NCI-H226 (cell line): ENCODE data around the gene GJC3.
"Not testable (repeated sequence)": the region's sequence is repeated elsewhere in the genome, so short reads cannot be mapped to it uniquely, and the experiment has no call there.

ENCODE experiments used
- DNase-seq: peaks from one replicate; pipeline ENCODE4 v3.0.0-alpha.2; 2015

Gene GJC3

GRCh38 chr7:99928994-99929729 lies at the start of gene GJC3:
GJC3 (minus strand) TSS chr7:99929620; CDS start chr7:99929620, 0 bp downstream.
- DNase-seq: peak; percentile 28

GRCh38 chr7:99976626-99977025 lies 47.2 kb upstream of the GJC3 start:
- DNase-seq: no peak

- DNase-seq: peak; percentile 61
Measured at GRCh38 chr7:99975782-99976521, 46.5 kb upstream of the GJC3 start, which contains the start of gene AZGP1. AZGP1 (minus strand) TSS chr7:99976031; CDS start chr7:99976020, 11 bp downstream.

GRCh38 chr7:99974681-99975080 lies 45.3 kb upstream of the GJC3 start:
- DNase-seq: no peak

GRCh38 chr7:99973817-99974216 lies 44.4 kb upstream of the GJC3 start:
- not testable (repeated sequence) for DNase-seq

- no peak for DNase-seq
Measured at GRCh38 chr7:99971242-99971641, 41.8 kb upstream of the GJC3 start.

GRCh38 chr7:99969813-99970212 lies 40.4 kb upstream of the GJC3 start:
- DNase-seq: not testable (repeated sequence)

GRCh38 chr7:99969298-99969697 lies 39.9 kb upstream of the GJC3 start:
- no peak for DNase-seq

- no peak for DNase-seq
Measured at GRCh38 chr7:99958564-99959227, 29.3 kb upstream of the GJC3 start.

GRCh38 chr7:99955247-99955646 lies 25.8 kb upstream of the GJC3 start:
- no peak for DNase-seq

- not testable (repeated sequence) for DNase-seq
Measured at GRCh38 chr7:99954643-99955042, 25.2 kb upstream of the GJC3 start.

- DNase-seq: no peak
Measured at GRCh38 chr7:99953649-99954048, 24.2 kb upstream of the GJC3 start.

GRCh38 chr7:99952649-99953048 lies 23.2 kb upstream of the GJC3 start:
- not testable (repeated sequence) for DNase-seq

- not testable (repeated sequence) for DNase-seq
Measured at GRCh38 chr7:99950819-99951218, 21.4 kb upstream of the GJC3 start.

GRCh38 chr7:99949645-99950228 lies 20.3 kb upstream of the GJC3 start:
- no peak for DNase-seq

GRCh38 chr7:99947608-99948007 lies 18.2 kb upstream of the GJC3 start:
- no peak for DNase-seq

GRCh38 chr7:99944497-99945070 lies 15.2 kb upstream of the GJC3 start:
- DNase-seq: no peak

GRCh38 chr7:99943641-99944496 lies 14.4 kb upstream of the GJC3 start:
- no peak for DNase-seq

GRCh38 chr7:99938296-99938695 lies 8.9 kb upstream of the GJC3 start:
- no peak for DNase-seq

GRCh38 chr7:99935009-99935408 lies 5.6 kb upstream of the GJC3 start:
- not testable (repeated sequence) for DNase-seq

- no peak for DNase-seq
Measured at GRCh38 chr7:99930376-99930775, 956 bp upstream of the GJC3 start.

GRCh38 chr7:99929730-99930053 lies 272 bp upstream of the GJC3 start:
- DNase-seq: no peak
